Spleen (tissue), 7 donors: ENCODE results near the gene MMP7.

ENCODE experiments used
- POLR2A ChIP-seq, 3 donors: fragments of 450-650 bp; IDR thresholded peaks; one replicate each; pipeline ENCODE4 v1.5.1; 2017; ENCODE audit warnings: antibody characterized with exemption in 3 of 3, mild to moderate bottlenecking in 1 of 3
- POLR2AphosphoS5 ChIP-seq, 3 donors: sonication (generic); formaldehyde crosslinking; IDR thresholded peaks; one replicate each; pipeline ENCODE4 v1.5.1; 2017; ENCODE audit warnings: antibody characterized with exemption in 3 of 3
- TF ChIP-seq, protein P1 (sequence below), 11 experiments: fragments of 200-600 bp in 7 of 11; fragments of 450-650 bp in 4 of 11; sonication (generic) in 4 of 11; IDR thresholded peaks in 8 of 11; conservative IDR thresholded peaks in 3 of 11; 1 replicate in 7 of 11; 2 replicates in 4 of 11; pipeline versions ENCODE4 v1.4.0 to v1.8.0; 2016 to 2021; ENCODE audit warnings: antibody characterized with exemption in 11 of 11, inconsistent platforms in 4 of 11, mild to moderate bottlenecking in 1 of 11
- donor health status: DM: no; HTN: no; CAD: no; lungs with moderate emphysema.
- donor health status: DM: no; HTN: no; CAD: no.
- donor health status: DM: no; HTN: no; CAD: no.

DNA sequence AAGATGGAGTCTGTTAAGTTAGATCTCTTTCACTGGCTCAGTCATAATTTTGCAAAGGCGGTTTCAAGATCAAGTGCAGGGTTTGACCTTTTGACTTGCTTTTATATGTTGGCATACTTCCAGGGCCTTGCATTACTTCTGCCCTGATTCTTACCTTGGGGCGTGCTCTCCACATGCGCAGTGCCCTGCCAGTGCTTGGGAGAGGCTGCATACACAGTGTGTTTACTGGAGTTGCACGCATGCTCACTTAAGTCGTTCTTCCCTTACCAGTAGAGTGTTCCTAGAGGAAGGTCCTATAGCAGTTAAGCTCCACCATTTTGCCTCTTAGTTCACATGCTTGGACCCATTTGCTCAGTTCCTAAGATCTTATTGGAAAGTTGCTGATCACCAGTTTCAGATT, 57.0 kb downstream of the MMP7 start:
- TF ChIP-seq, protein P1, sequence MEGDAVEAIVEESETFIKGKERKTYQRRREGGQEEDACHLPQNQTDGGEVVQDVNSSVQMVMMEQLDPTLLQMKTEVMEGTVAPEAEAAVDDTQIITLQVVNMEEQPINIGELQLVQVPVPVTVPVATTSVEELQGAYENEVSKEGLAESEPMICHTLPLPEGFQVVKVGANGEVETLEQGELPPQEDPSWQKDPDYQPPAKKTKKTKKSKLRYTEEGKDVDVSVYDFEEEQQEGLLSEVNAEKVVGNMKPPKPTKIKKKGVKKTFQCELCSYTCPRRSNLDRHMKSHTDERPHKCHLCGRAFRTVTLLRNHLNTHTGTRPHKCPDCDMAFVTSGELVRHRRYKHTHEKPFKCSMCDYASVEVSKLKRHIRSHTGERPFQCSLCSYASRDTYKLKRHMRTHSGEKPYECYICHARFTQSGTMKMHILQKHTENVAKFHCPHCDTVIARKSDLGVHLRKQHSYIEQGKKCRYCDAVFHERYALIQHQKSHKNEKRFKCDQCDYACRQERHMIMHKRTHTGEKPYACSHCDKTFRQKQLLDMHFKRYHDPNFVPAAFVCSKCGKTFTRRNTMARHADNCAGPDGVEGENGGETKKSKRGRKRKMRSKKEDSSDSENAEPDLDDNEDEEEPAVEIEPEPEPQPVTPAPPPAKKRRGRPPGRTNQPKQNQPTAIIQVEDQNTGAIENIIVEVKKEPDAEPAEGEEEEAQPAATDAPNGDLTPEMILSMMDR (IDR thresholded peaks at IDR 0.05 in 8 of 11, conservative IDR thresholded peaks at IDR 0.05 in 3 of 11), result no peak
- TF ChIP-seq POLR2A (IDR thresholded peaks at IDR 0.05) (no peak), POLR2AphosphoS5 (IDR thresholded peaks at IDR 0.05) (no peak)
